ENCODE results near the gene TMEM37. TPM values are rescaled to one million over a fixed set of nuclear protein-coding genes. Genes with fewer than 3 reads are reported as not detected.

Gene TMEM37
- total and polyA plus RNA-seq, 2 of the 13 experiments (the other 11 are each of a cell fraction or from before 2014, with no cell fraction given) = 37.7 to 115 TPM

GRCh38 chr2:119402645-119403560 lies 28.8 kb upstream of the TMEM37 start:
- Histone ChIP-seq H3K79me2 (ENCODE audit: insufficient read depth, low read length) (no peaks in the 10 kb centered on the region), H3K4me2 (ENCODE audit: low read depth, low read length) (peak overlapping the region; percentile 25; the same call in 1 of the 2 replicates), H3K36me3 (replicated peaks in 1 of 2; ENCODE audit: control insufficient read depth in 1 of 2, insufficient read depth in 2 of 2, low read length in 2 of 2) (no peaks in the 10 kb centered on the region), H3K27ac (ENCODE audit: extremely low read length, insufficient read depth, low read length) (no peak overlapping the region), H3K4me3 (replicated peaks in 1 of 3; ENCODE audit: insufficient read depth in 1 of 3, low read depth in 2 of 3, low read length in 3 of 3) (no peak overlapping the region), H3K27me3 (ENCODE audit: control insufficient read depth in 1 of 2, insufficient read depth in 2 of 2, low read length in 2 of 2) (peaks cover 0 to 16% of the 10 kb centered on the region in 2 experiments; a peak in 3 of 5 replicates), H3K4me1 (ENCODE audit: insufficient read depth, low read length) (peaks cover 19% of the 10 kb centered on the region), H2AFZ (ENCODE audit: low read length) (no peak overlapping the region), H3K9ac (ENCODE audit: insufficient read depth, low read depth, low read length) (no peak overlapping the region), H3K9me3 (ENCODE audit: low read length) (no peaks in the 10 kb centered on the region), H4K20me1 (ENCODE audit: insufficient read depth, low read length) (no peaks in the 10 kb centered on the region)
- BruUV-seq (replicated peaks) = no TSS peak
- FAIRE-seq (peak; percentile 69), DNase-seq (ENCODE audit: low spot score) (no peak), ATAC-seq (peak; percentile 32)
- intact Hi-C loops (cut with micrococcal nuclease; ENCODE audit: unreplicated experiment) (no loop called here), in situ Hi-C loops (cut with HindIII; ENCODE audit: extremely low pct_ligation_motif_present, low pct_unique_long_range_greater_than_20kb) (no loop called here)
- ChIA-PET POLR2A (interaction anchor here (1.2 kb wide), 1 partner anchor 35 kb away, joined by 3 read pairs; no protein-coding TSS in a partner anchor), CTCF (ENCODE audit: low intra/inter-chr PET ratio, low total read pairs) (no interaction called here)
- 66% methylated on average over 10 of the region's 10 CpGs for WGBS (ENCODE audit: low lambda C conversion rate)
- TF ChIP-seq ONECUT2 (CRISPR knock-in tag; IDR thresholded peaks at IDR 0.05) (no peak), EHMT2 (IDR thresholded peaks at IDR 0.05; ENCODE audit: borderline replicate concordance, low read depth, low read length) (no peak), TRIM22 (IDR thresholded peaks at IDR 0.05) (no peak), ZMAT3 (CRISPR knock-in tag; conservative IDR thresholded peaks at IDR 0.05) (0 out of 2 replicates have a peak, but pooled peaks have one; percentile 31), ZNF24 (IDR thresholded peaks at IDR 0.05) (no peak), ZNF879 (CRISPR knock-in tag; IDR thresholded peaks at IDR 0.05) (no peak), ZBTB8A (CRISPR knock-in tag; IDR thresholded peaks at IDR 0.05; ENCODE audit: borderline replicate concordance, low read depth) (no peak), ETV5 (CRISPR knock-in tag; IDR thresholded peaks at IDR 0.05; ENCODE audit: borderline replicate concordance) (peak; percentile 95), SRF (IDR thresholded peaks at IDR 0.05; ENCODE audit: low read depth, low read length) (no peak), ZBTB33 (CRISPR knock-in tag; IDR thresholded peaks at IDR 0.05) (no peak), ZNF282 (IDR thresholded peaks at IDR 0.05; ENCODE audit: partially characterized antibody) (no peak), ZNF292 (CRISPR knock-in tag; IDR thresholded peaks at IDR 0.05; ENCODE audit: borderline replicate concordance, low read depth) (no peak), ZNF264 (CRISPR knock-in tag; IDR thresholded peaks at IDR 0.05) (peak; percentile 28; the same call in 1 of the 2 replicates), HMG20A (CRISPR knock-in tag; IDR thresholded peaks at IDR 0.05; ENCODE audit: borderline replicate concordance) (peak; percentile 49; the same call in 1 of the 2 replicates), SSRP1 (CRISPR knock-in tag; IDR thresholded peaks at IDR 0.05) (no peak), ZNF572 (CRISPR knock-in tag; IDR thresholded peaks at IDR 0.05) (no peak), PITX1 (CRISPR knock-in tag; IDR thresholded peaks at IDR 0.05) (peak; percentile 38; the same call in 1 of the 2 replicates), ZSCAN12 (CRISPR knock-in tag; IDR thresholded peaks at IDR 0.05) (no peak), ZC3H13 (CRISPR knock-in tag; IDR thresholded peaks at IDR 0.05) (no peak), TOE1 (CRISPR knock-in tag; IDR thresholded peaks at IDR 0.05) (no peak), ZNF510 (CRISPR knock-in tag; IDR thresholded peaks at IDR 0.05; ENCODE audit: low read depth) (no peak)
- TF ChIP-seq, protein P1, sequence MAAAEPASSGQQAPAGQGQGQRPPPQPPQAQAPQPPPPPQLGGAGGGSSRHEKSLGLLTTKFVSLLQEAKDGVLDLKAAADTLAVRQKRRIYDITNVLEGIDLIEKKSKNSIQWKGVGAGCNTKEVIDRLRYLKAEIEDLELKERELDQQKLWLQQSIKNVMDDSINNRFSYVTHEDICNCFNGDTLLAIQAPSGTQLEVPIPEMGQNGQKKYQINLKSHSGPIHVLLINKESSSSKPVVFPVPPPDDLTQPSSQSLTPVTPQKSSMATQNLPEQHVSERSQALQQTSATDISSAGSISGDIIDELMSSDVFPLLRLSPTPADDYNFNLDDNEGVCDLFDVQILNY (CRISPR knock-in tag; conservative IDR thresholded peaks at IDR 0.05) = no peak

All from HepG2 (cell line).